Measurements from ENCODE around the gene EGR2.
A peak's percentile ranks its signal among the peaks of the same experiment; 100 is the strongest.

Gene EGR2

DNA sequence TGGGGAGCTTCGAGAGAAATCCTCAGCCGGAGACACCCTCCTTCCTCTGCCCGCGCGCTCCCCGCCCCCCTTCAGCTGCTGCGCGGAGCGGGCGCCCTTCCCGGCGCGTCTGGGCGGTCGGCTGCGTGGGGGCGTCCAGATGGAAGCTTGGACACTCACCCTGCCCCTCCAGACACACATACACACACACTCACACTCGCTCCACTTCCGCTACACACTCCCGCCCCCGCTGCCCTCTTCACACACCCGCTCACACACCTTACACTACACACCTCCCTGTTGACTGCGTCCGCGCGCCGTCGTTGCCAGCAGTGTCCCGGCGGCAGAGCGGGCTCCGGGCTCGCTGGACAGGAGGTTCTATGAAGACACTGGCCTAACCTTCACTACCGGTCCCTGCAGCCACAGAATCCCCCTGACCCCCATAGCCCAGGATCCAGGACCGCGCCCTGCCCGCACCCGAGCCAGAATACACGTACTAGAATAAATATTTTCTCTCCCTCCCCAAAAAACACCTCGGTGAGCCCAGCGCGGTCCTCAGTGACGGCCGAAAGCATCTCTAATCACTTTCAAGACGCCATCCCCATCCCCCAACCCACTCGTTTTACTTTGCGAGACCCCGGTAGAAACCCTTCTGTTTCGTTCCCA, 1.1 kb upstream of the EGR2 start:
- Histone ChIP-seq H3K27me3 (ENCODE audit: control insufficient read depth in 3 of 3, insufficient read depth in 3 of 3, low read depth in 1 of 3, low read length in 3 of 3) (peaks cover 27 to 64% (median 34%) of the 10 kb centered on the region in 3 experiments), H3K27ac (replicated peaks; ENCODE audit: low read length) (no peak overlapping the region)
- peak; percentile 27 for DNase-seq (ENCODE audit: low spot score)

DNA sequence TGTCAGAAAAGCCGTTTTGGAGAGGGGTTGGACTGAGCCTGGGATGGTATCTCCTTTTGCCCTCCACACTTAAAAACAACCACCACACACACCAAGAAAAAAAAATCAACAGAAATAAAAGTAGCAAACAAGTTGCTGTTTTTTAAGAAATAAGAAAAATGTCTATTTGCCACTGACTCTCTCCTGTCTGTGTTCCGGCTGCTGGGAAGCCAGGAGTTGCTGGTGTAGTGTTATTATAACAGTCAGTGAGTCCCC, 163 bp downstream of the EGR2 start:
- Histone ChIP-seq H3K14ac (ENCODE audit: low read length) (no peak overlapping the region), H3K9ac (ENCODE audit: low read depth, low read length, poor library complexity) (no peak overlapping the region), H2BK120ac (ENCODE audit: low read depth, low read length) (no peak overlapping the region), H3K79me1 (ENCODE audit: low read depth, low read length) (no peaks in the 10 kb centered on the region), H4K91ac (ENCODE audit: low read depth, low read length, poor library complexity) (no peak overlapping the region), H3K36me3 (replicated peaks in 1 of 2; ENCODE audit: control insufficient read depth in 2 of 2, insufficient read depth in 2 of 2, low read length in 2 of 2) (peaks cover 0 to 34% of the 10 kb centered on the region in 2 donors), H3K27me3 (ENCODE audit: control insufficient read depth in 3 of 3, insufficient read depth in 3 of 3, low read depth in 1 of 3, low read length in 3 of 3) (peaks cover 27 to 64% (median 28%) of the 10 kb centered on the region in 3 experiments), H3K18ac (ENCODE audit: low read length) (no peak overlapping the region), H3K27ac (replicated peaks; ENCODE audit: low read length) (no peak overlapping the region), H4K8ac (ENCODE audit: low read depth, low read length) (no peak overlapping the region), H2AK5ac (ENCODE audit: low read depth, low read length) (no peak overlapping the region), H2BK15ac (ENCODE audit: low read length) (no peak overlapping the region), H3K9me3 (replicated peaks in 1 of 2; ENCODE audit: control insufficient read depth in 2 of 2, insufficient read depth in 1 of 2, low read depth in 1 of 2, low read length in 2 of 2) (peaks cover 0 to 4% of the 10 kb centered on the region in 2 donors), H3K23ac (ENCODE audit: low read depth, low read length, poor library complexity) (no peak overlapping the region), H2BK12ac (ENCODE audit: low read length) (no peak overlapping the region), H3K4me2 (ENCODE audit: insufficient read depth, low read length, poor library complexity, severe bottlenecking) (peak overlapping the region; percentile 94), H3K4ac (ENCODE audit: low read length) (no peak overlapping the region), H3K4me1 (ENCODE audit: control insufficient read depth in 2 of 2, insufficient read depth in 1 of 2, low read depth in 1 of 2, low read length in 2 of 2) (peaks cover 10 to 15% of the 10 kb centered on the region in 2 donors), H2AFZ (ENCODE audit: low read length) (peak overlapping the region; percentile 97), H2BK5ac (ENCODE audit: low read length) (no peak overlapping the region), H3K4me3 (ENCODE audit: low read length in 2 of 2) (peak overlapping the region; percentile 65 to 91)
- WGBS, 2 donors (ENCODE audit: extremely low coverage in 2 of 2, insufficient read length in 2 of 2, insufficient replicate concordance in 1 of 2) = no CpG with 5 or more reads among the region's 2 CpGs
- DNase-seq (ENCODE audit: low spot score) = no peak

More for the DNA sequence above, 1.1 kb upstream of the EGR2 start:
- peaks cover 10 to 15% of the 10 kb centered on the region in 2 donors for H3K4me1 ChIP-seq (ENCODE audit: control insufficient read depth in 2 of 2, insufficient read depth in 1 of 2, low read depth in 1 of 2, low read length in 2 of 2)
- H2BK120ac ChIP-seq (ENCODE audit: low read depth, low read length) = no peak overlapping the region
- H3K18ac ChIP-seq (ENCODE audit: low read length) = peak overlapping the region; percentile 59
- H3K9me3 ChIP-seq (replicated peaks in 1 of 2; ENCODE audit: control insufficient read depth in 2 of 2, insufficient read depth in 1 of 2, low read depth in 1 of 2, low read length in 2 of 2) = peaks cover 0 to 4% of the 10 kb centered on the region in 2 donors
- H2AFZ ChIP-seq (ENCODE audit: low read length) = peak overlapping the region; percentile 97
- H3K36me3 ChIP-seq (replicated peaks in 1 of 2; ENCODE audit: control insufficient read depth in 2 of 2, insufficient read depth in 2 of 2, low read length in 2 of 2) = peaks cover 0 to 22% of the 10 kb centered on the region in 2 donors
- WGBS, 2 donors (ENCODE audit: extremely low coverage in 2 of 2, insufficient read length in 2 of 2, insufficient replicate concordance in 1 of 2) = no CpG with 5 or more reads among the region's 49 CpGs
- peak overlapping the region; percentile 47 for H2BK15ac ChIP-seq (ENCODE audit: low read length)
- H3K4me2 ChIP-seq (ENCODE audit: insufficient read depth, low read length, poor library complexity, severe bottlenecking) = peak overlapping the region; percentile 96
- H2BK12ac ChIP-seq (ENCODE audit: low read length) = no peak overlapping the region
- H4K91ac ChIP-seq (ENCODE audit: low read depth, low read length, poor library complexity) = no peak overlapping the region
- no peak overlapping the region for H3K4ac ChIP-seq (ENCODE audit: low read length)
- H3K23ac ChIP-seq (ENCODE audit: low read depth, low read length, poor library complexity) = no peak overlapping the region
- peak overlapping the region; percentile 65 to 74 for H3K4me3 ChIP-seq (ENCODE audit: low read length in 2 of 2)
- no peak overlapping the region for H3K14ac ChIP-seq (ENCODE audit: low read length)
- peak overlapping the region; percentile 95 for H3K9ac ChIP-seq (ENCODE audit: low read depth, low read length, poor library complexity)
- no peak overlapping the region for H2BK5ac ChIP-seq (ENCODE audit: low read length)
- H4K8ac ChIP-seq (ENCODE audit: low read depth, low read length) = no peak overlapping the region
- H3K79me1 ChIP-seq (ENCODE audit: low read depth, low read length) = no peaks in the 10 kb centered on the region
- H2AK5ac ChIP-seq (ENCODE audit: low read depth, low read length) = no peak overlapping the region

DNA sequence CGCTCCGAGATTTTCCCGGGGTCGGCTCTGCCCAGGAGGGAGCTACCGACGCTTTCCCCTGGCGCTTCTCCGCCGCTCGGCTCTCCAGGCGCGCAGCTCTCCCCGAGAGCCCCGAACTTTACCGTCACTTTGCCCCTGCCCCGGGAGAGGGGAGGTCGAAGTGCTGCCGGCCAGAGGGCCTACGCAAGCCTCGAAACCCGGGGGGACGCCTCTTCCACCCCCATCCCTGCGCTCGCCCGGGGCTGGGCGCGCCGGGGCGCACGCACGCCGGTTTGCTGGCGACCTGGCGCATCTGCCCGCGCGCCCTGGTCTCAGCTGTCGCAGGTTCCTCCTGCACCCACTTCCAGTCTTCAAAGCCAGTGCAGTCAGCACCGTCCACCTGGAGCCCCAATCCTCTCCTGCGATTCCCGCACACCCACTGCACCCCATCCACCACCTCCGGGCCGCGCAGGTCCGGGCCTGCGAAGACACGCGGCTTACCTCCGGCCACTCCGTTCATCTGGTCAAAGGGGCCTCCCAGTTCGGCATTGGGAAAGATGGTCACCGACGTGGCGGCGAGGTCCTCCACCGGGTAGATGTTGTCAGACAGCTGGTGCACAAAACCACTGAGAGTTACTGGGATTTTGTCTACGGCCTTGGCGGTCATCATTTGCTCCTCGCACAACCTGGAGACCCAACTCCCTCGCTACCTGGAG, 638 bp downstream of the EGR2 start:
- no peak for DNase-seq (ENCODE audit: low spot score)
- H3K18ac ChIP-seq (ENCODE audit: low read length) = peak overlapping the region; percentile 83
- H3K27ac ChIP-seq (replicated peaks; ENCODE audit: low read length) = no peak overlapping the region
- peak overlapping the region; percentile 68 for H2BK120ac ChIP-seq (ENCODE audit: low read depth, low read length)
- no peaks in the 10 kb centered on the region for H3K79me1 ChIP-seq (ENCODE audit: low read depth, low read length)
- peak overlapping the region; percentile 75 for H3K9ac ChIP-seq (ENCODE audit: low read depth, low read length, poor library complexity)
- peaks cover 0 to 4% of the 10 kb centered on the region in 2 donors for H3K9me3 ChIP-seq (replicated peaks in 1 of 2; ENCODE audit: control insufficient read depth in 2 of 2, insufficient read depth in 1 of 2, low read depth in 1 of 2, low read length in 2 of 2)
- peak overlapping the region; percentile 65 to 72 for H3K4me3 ChIP-seq (ENCODE audit: low read length in 2 of 2)
- H4K91ac ChIP-seq (ENCODE audit: low read depth, low read length, poor library complexity) = no peak overlapping the region
- peak overlapping the region; percentile 77 for H2AFZ ChIP-seq (ENCODE audit: low read length)
- H2BK15ac ChIP-seq (ENCODE audit: low read length) = no peak overlapping the region
- H3K14ac ChIP-seq (ENCODE audit: low read length) = no peak overlapping the region
- no peak overlapping the region for H2BK12ac ChIP-seq (ENCODE audit: low read length)
- H3K4ac ChIP-seq (ENCODE audit: low read length) = no peak overlapping the region
- peaks cover 23 to 64% (median 27%) of the 10 kb centered on the region in 3 experiments for H3K27me3 ChIP-seq (ENCODE audit: control insufficient read depth in 3 of 3, insufficient read depth in 3 of 3, low read depth in 1 of 3, low read length in 3 of 3)
- H2AK5ac ChIP-seq (ENCODE audit: low read depth, low read length) = peak overlapping the region; percentile 7
- H3K4me1 ChIP-seq (ENCODE audit: control insufficient read depth in 2 of 2, insufficient read depth in 1 of 2, low read depth in 1 of 2, low read length in 2 of 2) = peaks cover 10 to 15% of the 10 kb centered on the region in 2 donors
- no CpG with 5 or more reads among the region's 60 CpGs for WGBS, 2 donors (ENCODE audit: extremely low coverage in 2 of 2, insufficient read length in 2 of 2, insufficient replicate concordance in 1 of 2)
- no peak overlapping the region for H4K8ac ChIP-seq (ENCODE audit: low read depth, low read length)
- H2BK5ac ChIP-seq (ENCODE audit: low read length) = peak overlapping the region; percentile 46
- H3K23ac ChIP-seq (ENCODE audit: low read depth, low read length, poor library complexity) = no peak overlapping the region
- H3K36me3 ChIP-seq (replicated peaks in 1 of 2; ENCODE audit: control insufficient read depth in 2 of 2, insufficient read depth in 2 of 2, low read length in 2 of 2) = peaks cover 0 to 39% of the 10 kb centered on the region in 2 donors
- peak overlapping the region; percentile 94 for H3K4me2 ChIP-seq (ENCODE audit: insufficient read depth, low read length, poor library complexity, severe bottlenecking)

DNA sequence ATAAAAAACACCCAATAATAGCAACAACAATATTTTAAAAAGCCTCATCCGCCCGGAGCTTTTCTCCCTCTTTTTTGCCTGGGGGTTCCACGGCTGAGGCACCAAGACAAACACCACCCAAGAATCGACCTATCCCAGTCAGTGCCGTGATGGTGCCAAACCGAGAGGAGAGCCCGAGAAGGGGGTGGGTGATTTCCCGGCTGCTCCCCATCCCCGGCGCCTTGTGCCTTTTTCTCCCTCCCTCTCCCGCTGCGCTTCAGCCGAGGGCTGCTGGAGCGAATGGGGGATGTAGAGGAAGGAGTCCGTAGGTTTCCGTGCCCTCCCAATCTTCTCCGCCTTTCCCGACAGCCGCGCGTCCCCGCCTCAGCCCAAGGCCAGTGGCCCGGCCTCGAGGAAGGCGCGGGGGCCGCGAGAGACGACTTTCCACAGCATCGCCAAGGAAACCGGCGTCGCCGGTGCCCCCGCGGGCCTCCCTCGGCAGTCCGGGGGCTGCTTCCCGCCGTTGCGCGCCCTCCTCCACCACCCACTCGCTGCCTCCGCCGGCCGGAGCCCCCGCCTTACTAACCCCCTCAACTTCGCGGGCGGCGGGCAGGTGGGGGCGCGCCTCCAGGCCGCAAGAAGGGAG, 1.3 kb downstream of the EGR2 start:
- Histone ChIP-seq H4K8ac (ENCODE audit: low read depth, low read length) (no peak overlapping the region), H2BK120ac (ENCODE audit: low read depth, low read length) (peak overlapping the region; percentile 68), H3K4ac (ENCODE audit: low read length) (no peak overlapping the region), H3K9me3 (replicated peaks in 1 of 2; ENCODE audit: control insufficient read depth in 2 of 2, insufficient read depth in 1 of 2, low read depth in 1 of 2, low read length in 2 of 2) (peaks cover 0 to 4% of the 10 kb centered on the region in 2 donors), H3K14ac (ENCODE audit: low read length) (peak overlapping the region; percentile 50), H3K27ac (replicated peaks; ENCODE audit: low read length) (no peak overlapping the region), H3K79me1 (ENCODE audit: low read depth, low read length) (no peaks in the 10 kb centered on the region), H3K36me3 (replicated peaks in 1 of 2; ENCODE audit: control insufficient read depth in 2 of 2, insufficient read depth in 2 of 2, low read length in 2 of 2) (peaks cover 0 to 44% of the 10 kb centered on the region in 2 donors), H2BK5ac (ENCODE audit: low read length) (peak overlapping the region; percentile 46), H3K18ac (ENCODE audit: low read length) (peak overlapping the region; percentile 69), H3K4me1 (ENCODE audit: control insufficient read depth in 2 of 2, insufficient read depth in 1 of 2, low read depth in 1 of 2, low read length in 2 of 2) (peaks cover 10 to 15% of the 10 kb centered on the region in 2 donors), H2AK5ac (ENCODE audit: low read depth, low read length) (no peak overlapping the region), H3K9ac (ENCODE audit: low read depth, low read length, poor library complexity) (peak overlapping the region; percentile 56), H3K23ac (ENCODE audit: low read depth, low read length, poor library complexity) (no peak overlapping the region), H2AFZ (ENCODE audit: low read length) (peak overlapping the region; percentile 77), H3K27me3 (ENCODE audit: control insufficient read depth in 3 of 3, insufficient read depth in 3 of 3, low read depth in 1 of 3, low read length in 3 of 3) (peaks cover 16 to 62% (median 27%) of the 10 kb centered on the region in 3 experiments), H4K91ac (ENCODE audit: low read depth, low read length, poor library complexity) (no peak overlapping the region), H2BK15ac (ENCODE audit: low read length) (no peak overlapping the region), H3K4me3 (ENCODE audit: low read length in 2 of 2) (peak overlapping the region; percentile 65 to 72), H3K4me2 (ENCODE audit: insufficient read depth, low read length, poor library complexity, severe bottlenecking) (peak overlapping the region; percentile 94), H2BK12ac (ENCODE audit: low read length) (no peak overlapping the region)
- no CpG with 5 or more reads among the region's 54 CpGs for WGBS, 2 donors (ENCODE audit: extremely low coverage in 2 of 2, insufficient read length in 2 of 2, insufficient replicate concordance in 1 of 2)
- peak; percentile 18 for DNase-seq (ENCODE audit: low spot score)
